Dermis microvascular lymphatic vessel endothelial cell (primary cell): ENCODE measurements around the gene FBP1. TPM values are rescaled to one million over a fixed set of nuclear protein-coding genes. Genes with fewer than 3 reads are reported as not detected.
"Not testable (repeated sequence)": the region's sequence is repeated elsewhere in the genome, so short reads cannot be mapped to it uniquely, and the experiment has no call there.

Experiments
- DNase-seq, 2 donors: peaks; one replicate each; pipeline versions ENCODE4 v3.0.0 to v3.0.0-alpha.2; 2010; ENCODE audit warnings: low read depth in 2 of 2
- total RNA-seq: library from RNA; depleted of rRNA; stranded (reverse); fragments of >200 nt; gene quantifications from 2 replicates; pipeline ENCODE4 v1.2.1, GENCODE V29; 2014

The FBP1 gene
- total RNA-seq, 1 donor from 2014 or later, result 0.64 TPM

GRCh38 chr9:94619026-94619425 is 20.3 kb downstream of the FBP1 start:
- DNase-seq, result no peak

- DNase-seq, result no peak
Measured at GRCh38 chr9:94613003-94613402, 26.3 kb downstream of the FBP1 start.

DNA sequence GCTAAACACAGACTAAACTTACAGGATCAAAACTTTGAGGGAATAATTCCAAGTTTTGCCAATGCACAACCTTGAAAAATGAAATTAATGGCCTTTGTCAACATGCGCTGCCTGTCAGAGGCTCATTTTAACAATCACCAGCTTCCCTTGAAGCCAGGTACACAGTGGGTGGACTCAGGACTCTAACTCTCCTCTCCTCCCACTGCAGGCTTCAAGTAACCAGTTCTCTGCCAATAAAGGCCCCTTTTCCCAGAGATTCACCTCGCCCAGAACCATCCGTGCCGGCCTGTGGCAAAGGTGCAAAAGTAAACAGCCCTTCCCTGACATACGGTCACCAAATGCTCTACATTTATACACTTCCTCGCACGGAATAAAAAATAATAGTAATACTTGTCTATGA is 27.2 kb downstream of the FBP1 start:
- DNase-seq, result no peak

- DNase-seq, result no peak
Measured at GRCh38 chr9:94611638-94612068, 27.7 kb downstream of the FBP1 start.

GRCh38 chr9:94610181-94610606 is 29.1 kb downstream of the FBP1 start:
- no peak for DNase-seq

- DNase-seq, result no peak
Measured at GRCh38 chr9:94607423-94607691, 32.0 kb downstream of the FBP1 start.

DNA sequence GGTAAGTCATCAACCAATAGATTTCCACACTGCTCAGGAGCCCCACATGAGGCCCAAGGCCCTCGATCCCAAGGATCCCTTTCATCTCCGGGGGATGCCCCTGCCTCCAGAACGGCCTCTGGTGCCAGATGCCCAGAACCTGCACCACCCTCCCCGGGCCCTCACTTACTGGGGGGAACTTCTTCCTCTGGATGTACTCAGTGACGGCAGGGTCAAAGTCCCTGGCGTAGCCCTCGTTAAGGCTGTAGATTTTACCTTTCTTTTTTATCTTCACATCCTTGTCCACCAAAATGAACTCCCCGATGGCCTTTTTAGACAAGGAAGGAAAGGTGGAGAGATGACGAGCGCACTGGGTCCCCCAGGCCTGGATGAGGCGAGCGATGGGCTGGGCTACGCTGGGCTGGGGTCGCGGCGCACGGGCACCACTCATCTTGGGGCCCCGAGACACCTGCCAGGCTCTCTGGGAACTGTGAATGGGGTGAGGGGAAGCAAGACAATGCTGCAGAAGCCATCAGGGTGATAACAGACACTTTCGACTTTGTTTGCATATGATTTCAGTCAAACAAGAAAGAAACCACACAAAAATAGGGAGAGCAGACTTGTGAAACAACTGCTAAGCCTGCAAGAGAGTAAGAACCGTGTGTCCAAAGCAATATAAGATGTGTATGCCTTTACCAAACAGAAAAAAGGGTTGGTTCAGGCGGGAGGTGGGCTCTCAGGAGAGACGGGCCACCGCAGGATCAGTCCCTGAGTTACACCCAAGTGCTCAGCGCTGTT is 32.5 kb downstream of the FBP1 start:
- no peak for DNase-seq

DNA sequence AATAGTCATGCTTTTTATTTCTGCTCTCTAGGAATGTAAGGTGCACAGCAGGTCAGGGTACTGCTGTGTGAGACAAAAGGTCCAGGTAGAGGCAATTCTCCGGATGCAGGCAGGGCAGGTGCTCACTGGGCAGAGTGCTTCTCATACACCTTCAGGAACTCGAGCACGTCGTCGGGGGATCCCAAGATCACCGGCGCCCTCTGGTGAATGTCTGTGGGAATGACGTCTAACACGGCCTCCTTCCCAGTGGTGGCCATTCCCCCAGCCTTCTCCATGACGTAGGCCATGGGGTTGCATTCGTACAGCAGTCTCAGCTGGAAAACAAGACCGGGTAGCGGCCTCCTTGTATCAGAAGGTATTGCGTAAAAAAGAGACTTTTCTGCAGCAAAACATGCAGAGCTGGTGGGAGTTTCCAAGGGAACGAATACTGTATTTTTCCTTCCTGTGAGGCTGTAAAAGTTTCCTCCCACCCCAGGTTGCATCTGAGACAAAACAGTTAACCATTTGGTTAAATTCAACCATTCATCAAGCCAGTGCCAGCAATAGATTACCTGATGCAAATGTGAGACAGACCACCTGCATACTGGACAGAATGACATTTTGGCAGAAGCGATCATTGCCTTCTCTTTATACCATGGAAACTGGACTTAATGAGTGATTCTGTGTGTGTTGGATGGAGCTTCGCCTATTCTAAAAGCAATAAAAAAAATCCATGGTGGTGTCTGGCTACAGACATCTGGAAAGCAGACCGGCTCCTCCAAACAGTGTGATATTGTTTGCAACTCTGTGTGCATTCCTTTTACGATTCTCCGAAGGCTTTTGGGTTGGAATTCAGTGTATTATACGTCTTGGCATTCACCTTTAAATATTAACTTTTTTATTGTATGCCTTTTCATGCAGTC is 35.8 kb downstream of the FBP1 start:
- peak in 1 of 2 donors; percentile 55 for DNase-seq

DNA sequence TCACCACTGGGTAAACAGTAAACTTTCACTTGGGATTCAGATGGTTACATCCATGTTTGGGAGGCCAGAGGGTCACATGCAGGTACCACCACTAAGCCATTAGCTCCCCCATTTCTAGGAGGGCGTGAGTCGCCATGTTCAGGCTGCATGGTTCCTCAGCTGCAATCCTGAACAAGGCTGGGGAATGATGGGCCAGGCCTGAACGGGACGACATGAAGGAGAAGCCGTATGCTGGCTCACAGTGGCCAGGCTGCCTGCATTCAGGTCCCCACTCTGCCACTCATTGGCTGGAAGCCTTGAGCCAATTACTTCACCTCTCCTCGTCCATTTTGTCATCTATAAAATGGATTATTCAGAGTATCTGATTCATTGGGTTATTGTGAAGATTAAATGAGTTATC is 36.7 kb downstream of the FBP1 start:
- no peak for DNase-seq

DNA sequence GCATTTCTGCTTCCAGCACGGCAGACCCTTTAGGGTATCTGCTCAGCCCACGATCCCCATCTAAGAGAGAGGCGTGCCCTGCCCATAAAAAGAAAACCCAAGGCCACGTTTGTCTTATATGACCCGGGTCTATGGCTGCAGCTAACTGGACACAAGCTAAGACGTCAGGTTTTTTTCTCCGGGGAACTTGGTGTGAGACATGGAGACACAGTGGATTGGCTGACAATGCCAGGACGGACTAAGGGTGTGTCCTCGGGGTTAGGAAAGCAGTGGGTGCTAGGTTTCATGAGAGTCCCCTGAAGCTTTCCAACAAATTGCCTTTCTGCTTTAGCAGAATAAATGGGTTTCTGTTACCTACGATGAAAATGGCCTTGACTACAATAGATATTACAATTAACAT is 38.6 kb downstream of the FBP1 start:
- DNase-seq, result no peak

DNA sequence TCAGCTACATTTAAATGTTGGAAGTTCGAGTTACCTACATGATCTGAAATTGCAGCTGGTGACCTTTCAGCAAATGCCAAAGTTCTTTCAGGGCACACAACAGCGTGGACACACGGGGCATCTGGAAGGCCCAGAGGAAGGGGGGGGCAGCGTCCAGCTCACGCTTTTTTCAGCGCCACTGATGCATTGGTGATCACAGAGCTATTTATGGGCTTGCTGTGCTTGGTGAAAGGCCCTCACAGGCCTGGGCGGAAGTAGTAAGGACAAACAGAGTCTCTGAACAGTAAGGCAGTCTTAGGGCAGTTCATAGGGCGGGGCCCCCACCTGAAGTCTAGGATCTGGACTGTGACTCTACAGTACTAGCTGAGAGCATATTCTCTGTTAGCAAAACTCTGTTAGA is 39.1 kb downstream of the FBP1 start:
- DNase-seq, result no peak

- no peak for DNase-seq
Measured at GRCh38 chr9:94599102-94599501, 40.2 kb downstream of the FBP1 start.

- DNase-seq, result no peak
Measured at GRCh38 chr9:94593459-94594345, 45.6 kb downstream of the FBP1 start, which contains the start of gene FBP2. TSS of gene FBP2 (minus strand) at chr9:94593824. CDS start at chr9:94593726, 98 bp downstream.

GRCh38 chr9:94592683-94593082 is 46.6 kb downstream of the FBP1 start:
- DNase-seq, result not testable (repeated sequence)

- DNase-seq, result no peak
Measured at GRCh38 chr9:94591876-94592275, 47.4 kb downstream of the FBP1 start.

DNA sequence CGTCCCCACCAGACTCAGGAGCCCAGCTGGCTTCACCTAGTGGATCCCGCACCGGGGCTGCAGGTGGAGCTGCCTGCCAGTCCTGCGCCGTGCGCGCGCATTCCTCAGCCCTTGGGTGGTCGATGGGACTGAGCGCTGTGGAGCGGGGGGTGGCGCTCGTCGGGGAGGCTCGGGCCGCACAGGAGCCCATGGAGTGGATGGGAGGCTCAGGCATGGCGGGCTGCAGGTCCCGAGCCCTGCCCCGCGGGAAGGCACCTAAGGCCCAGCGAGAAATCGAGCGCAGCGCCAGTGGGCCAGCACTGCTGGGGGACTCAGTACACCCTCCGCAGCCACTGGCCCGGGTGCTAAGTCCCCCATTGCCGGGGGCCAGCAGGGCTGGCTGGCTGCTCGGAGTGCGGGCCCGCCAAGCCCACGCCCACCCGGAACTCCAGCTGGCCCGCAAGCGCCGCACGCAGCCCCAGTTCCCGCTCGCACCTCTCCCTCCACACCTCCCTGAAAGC is 48.2 kb downstream of the FBP1 start:
- DNase-seq, result not testable (repeated sequence)

- DNase-seq, result no peak
Measured at GRCh38 chr9:94588681-94589080, 50.6 kb downstream of the FBP1 start.

DNA sequence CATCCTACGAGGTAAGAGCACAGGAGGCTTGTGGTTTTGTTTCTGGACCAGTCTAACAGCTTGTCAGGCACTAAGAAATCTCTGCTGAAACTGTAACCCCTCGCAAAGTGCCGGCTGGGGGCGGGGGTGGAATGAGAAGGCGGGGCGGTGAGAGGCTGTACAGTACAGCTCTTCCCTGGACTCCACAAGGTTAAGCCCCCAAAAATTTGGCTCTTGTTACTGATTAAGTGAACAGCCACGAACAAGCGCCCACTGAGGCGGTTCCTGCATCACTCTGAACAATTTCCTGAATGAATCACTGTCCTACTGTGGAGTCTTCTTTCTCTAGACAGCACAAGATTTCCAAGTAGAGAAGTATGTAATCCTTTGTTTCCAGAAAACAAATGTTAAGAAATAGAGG is 52.5 kb downstream of the FBP1 start:
- no peak for DNase-seq

- DNase-seq, result no peak
Measured at GRCh38 chr9:94586316-94586715, 53.0 kb downstream of the FBP1 start.

- no peak for DNase-seq
Measured at GRCh38 chr9:94584555-94584954, 54.8 kb downstream of the FBP1 start.

GRCh38 chr9:94581728-94582127 is 57.6 kb downstream of the FBP1 start:
- DNase-seq, result no peak

DNA sequence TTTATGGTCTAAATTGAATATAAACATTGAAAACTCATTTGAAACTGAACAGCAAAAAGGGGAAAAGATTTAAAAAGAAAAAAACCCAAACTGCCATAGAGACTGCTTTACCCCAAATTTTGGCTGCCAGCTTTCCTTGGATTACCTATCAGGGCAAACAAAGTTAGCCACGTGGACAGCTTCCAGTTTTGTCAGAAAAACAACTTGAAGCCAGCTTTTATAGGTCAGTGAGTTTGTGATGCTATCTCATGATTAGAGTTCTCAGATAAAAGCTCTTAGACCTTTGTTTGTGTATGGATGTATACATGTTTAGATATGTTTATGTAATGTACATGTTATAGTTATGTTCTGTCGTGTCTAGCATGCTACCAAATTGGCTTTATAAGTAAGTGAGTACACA is 61.7 kb downstream of the FBP1 start:
- no peak for DNase-seq
